SK-N-SH treated with all-trans-retinoic acid at 6 μM for 48 hours (cell line): Measurements from ENCODE around the gene SYNJ2.

Experiments used
- ATAC-seq: fragments of 200-7000 bp; cut with Tn5 transposase; 3 replicates; pipeline ENCODE4 v1.9.1; 2020; ENCODE audit warnings: mild to moderate bottlenecking, moderate library complexity
- ARNTL ChIP-seq: fragments of 450-650 bp; formaldehyde crosslinking; IDR thresholded peaks from 2 replicates; pipeline ENCODE4 v1.5.0; 2020; ENCODE audit warnings: low read depth, mild to moderate bottlenecking, moderate library complexity, borderline replicate concordance
- BACH2 ChIP-seq: fragments of 250-450 bp; sonication (Bioruptor Pico); IDR thresholded peaks from 2 replicates; pipeline ENCODE4 v1.9.0; 2021; ENCODE audit warnings: mild to moderate bottlenecking, borderline replicate concordance
- CSDC2 ChIP-seq: fragments of 250-450 bp; sonication (Bioruptor Pico); IDR thresholded peaks from 2 replicates; pipeline ENCODE4 v1.5.0; 2020; ENCODE audit warnings: mild to moderate bottlenecking, moderate library complexity
- ESRRG ChIP-seq: fragments of 250-450 bp; sonication (Bioruptor Pico); IDR thresholded peaks from 2 replicates; pipeline ENCODE4 v1.6.1; 2021; ENCODE audit warnings: mild to moderate bottlenecking
- GLIS3 ChIP-seq: fragments of 250-450 bp; sonication (Bioruptor Pico); IDR thresholded peaks from 2 replicates; pipeline ENCODE4 v1.5.0; 2020; ENCODE audit warnings: mild to moderate bottlenecking, moderate library complexity
- ISL1 ChIP-seq: fragments of 250-450 bp; sonication (Bioruptor Pico); IDR thresholded peaks from 2 replicates; pipeline ENCODE4 v2.1.2; 2022; ENCODE audit warnings: mild to moderate bottlenecking, moderate library complexity
- OSR1 ChIP-seq: fragments of 250-450 bp; sonication (Bioruptor Pico); IDR thresholded peaks from 2 replicates; pipeline ENCODE4 v1.8.0; 2022; ENCODE audit warnings: moderate library complexity, mild to moderate bottlenecking, inconsistent platforms
- PPARA ChIP-seq: fragments of 250-450 bp; sonication (Bioruptor Pico); IDR thresholded peaks from 2 replicates; pipeline ENCODE4 v1.5.0; 2020; ENCODE audit warnings: mild to moderate bottlenecking, borderline replicate concordance
- SNAI2 ChIP-seq: fragments of 250-450 bp; sonication (Bioruptor Pico); IDR thresholded peaks from 2 replicates; pipeline ENCODE4 v1.5.0; 2020; ENCODE audit warnings: mild to moderate bottlenecking, moderate library complexity
- TOX ChIP-seq: fragments of 250-450 bp; sonication (Bioruptor Pico); IDR thresholded peaks from 2 replicates; pipeline ENCODE4 v1.8.0; 2021; ENCODE audit warnings: mild to moderate bottlenecking, moderate library complexity, borderline replicate concordance
- ZFP3 ChIP-seq: fragments of 250-450 bp; sonication (Bioruptor Pico); IDR thresholded peaks from 2 replicates; pipeline ENCODE4 v1.5.0; 2020; ENCODE audit warnings: mild to moderate bottlenecking, moderate library complexity
- ZFP30 ChIP-seq: fragments of 450-650 bp; formaldehyde crosslinking; IDR thresholded peaks from 2 replicates; pipeline ENCODE4 v1.5.0; 2022; ENCODE audit warnings: mild to moderate bottlenecking, moderate library complexity
- ZNF8 ChIP-seq: fragments of 450-650 bp; formaldehyde crosslinking; IDR thresholded peaks from 2 replicates; pipeline ENCODE4 v1.5.0; 2020; ENCODE audit warnings: mild to moderate bottlenecking, moderate library complexity
- TF ChIP-seq, protein P1 (sequence below): fragments of 250-450 bp; sonication (Bioruptor Pico); IDR thresholded peaks from 2 replicates; pipeline ENCODE4 v1.5.1; 2021; ENCODE audit warnings: mild to moderate bottlenecking, moderate library complexity
- TF ChIP-seq, protein P2 (sequence below): fragments of 250-450 bp; sonication (Bioruptor Pico); IDR thresholded peaks from 2 replicates; pipeline ENCODE4 v1.5.1; 2020; ENCODE audit warnings: low read depth, mild to moderate bottlenecking, moderate library complexity
- TF ChIP-seq, protein P3 (sequence below): fragments of 250-450 bp; sonication (Bioruptor Pico); IDR thresholded peaks from 2 replicates; pipeline ENCODE4 v1.8.0; 2021; ENCODE audit warnings: low read depth, mild to moderate bottlenecking, moderate library complexity, borderline replicate concordance
- TF ChIP-seq, protein P4 (sequence below): fragments of 250-450 bp; sonication (Bioruptor Pico); IDR thresholded peaks from 2 replicates; pipeline ENCODE4 v1.5.0; 2020; ENCODE audit warnings: mild to moderate bottlenecking, moderate library complexity
- TF ChIP-seq, protein P5 (sequence below): fragments of 250-450 bp; sonication (Bioruptor Pico); IDR thresholded peaks from 2 replicates; pipeline ENCODE4 v1.8.0; 2020; ENCODE audit warnings: mild to moderate bottlenecking, moderate library complexity, borderline replicate concordance

SYNJ2 gene

DNA sequence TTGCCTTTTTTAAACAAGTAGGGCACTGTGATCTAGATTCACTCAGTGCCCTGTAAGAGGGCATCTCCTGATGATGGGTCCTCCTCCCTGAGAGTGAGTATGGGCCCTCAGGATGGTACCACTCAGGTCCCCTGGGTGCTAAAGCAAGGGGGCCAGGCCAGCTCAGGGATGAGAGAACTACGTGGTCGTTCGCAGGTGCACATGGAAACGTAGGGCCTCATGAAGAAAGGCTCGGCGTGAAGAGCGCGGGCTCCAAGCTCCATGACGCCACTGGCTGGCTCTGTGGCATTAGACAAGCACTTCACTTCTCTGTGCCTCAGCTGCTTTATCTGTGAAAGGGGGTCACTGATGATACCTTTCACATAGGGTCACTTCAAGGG is 50.7 kb downstream of the SYNJ2 start:
- TF ChIP-seq ISL1 (CRISPR knock-in tag): no peak
- no peak for TF ChIP-seq CSDC2 (CRISPR knock-in tag)
- 0 out of 2 replicates have a peak, but pooled peaks have one; percentile 8 for TF ChIP-seq ZFP3
- no peak for TF ChIP-seq BACH2 (CRISPR knock-in tag)
- TF ChIP-seq, all 23 proteins: peak for 1

DNA sequence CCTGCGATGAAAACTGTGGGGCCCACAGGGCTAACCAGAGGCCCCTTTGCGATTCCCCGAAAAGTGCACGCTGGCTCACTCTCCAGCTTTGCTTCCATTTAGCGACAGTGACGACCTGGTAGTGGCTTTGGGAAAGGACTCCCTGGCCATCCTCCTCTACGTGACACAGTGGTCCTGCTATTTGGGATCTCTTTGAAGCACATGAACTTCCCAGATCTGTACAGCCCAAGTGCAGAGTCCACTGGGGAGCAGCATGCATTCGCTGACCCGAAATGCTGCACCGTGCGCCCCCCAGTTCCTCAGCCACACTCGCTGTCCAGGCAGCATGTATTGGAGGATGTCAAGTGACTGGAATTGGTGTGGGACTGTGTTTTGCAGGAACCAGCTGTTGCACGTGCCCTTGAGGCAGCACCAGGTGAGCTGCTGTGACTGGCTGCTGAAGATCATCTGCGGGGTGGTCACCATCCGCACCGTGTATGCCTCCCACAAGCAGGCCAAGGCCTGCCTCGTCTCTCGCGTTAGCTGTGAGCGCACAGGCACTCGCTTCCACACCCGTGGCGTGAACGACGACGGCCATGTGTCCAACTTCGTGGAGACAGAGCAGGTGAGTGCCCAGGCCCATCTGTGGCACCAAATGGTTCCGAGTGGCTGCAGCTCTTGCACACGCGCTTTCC is 51.6 kb downstream of the SYNJ2 start:
- no peak for TF ChIP-seq PPARA (CRISPR knock-in tag)
- no peak for TF ChIP-seq OSR1 (CRISPR knock-in tag)
- no peak for TF ChIP-seq GLIS3 (CRISPR knock-in tag)
- TF ChIP-seq BACH2 (CRISPR knock-in tag): no peak
- TF ChIP-seq, protein P1, sequence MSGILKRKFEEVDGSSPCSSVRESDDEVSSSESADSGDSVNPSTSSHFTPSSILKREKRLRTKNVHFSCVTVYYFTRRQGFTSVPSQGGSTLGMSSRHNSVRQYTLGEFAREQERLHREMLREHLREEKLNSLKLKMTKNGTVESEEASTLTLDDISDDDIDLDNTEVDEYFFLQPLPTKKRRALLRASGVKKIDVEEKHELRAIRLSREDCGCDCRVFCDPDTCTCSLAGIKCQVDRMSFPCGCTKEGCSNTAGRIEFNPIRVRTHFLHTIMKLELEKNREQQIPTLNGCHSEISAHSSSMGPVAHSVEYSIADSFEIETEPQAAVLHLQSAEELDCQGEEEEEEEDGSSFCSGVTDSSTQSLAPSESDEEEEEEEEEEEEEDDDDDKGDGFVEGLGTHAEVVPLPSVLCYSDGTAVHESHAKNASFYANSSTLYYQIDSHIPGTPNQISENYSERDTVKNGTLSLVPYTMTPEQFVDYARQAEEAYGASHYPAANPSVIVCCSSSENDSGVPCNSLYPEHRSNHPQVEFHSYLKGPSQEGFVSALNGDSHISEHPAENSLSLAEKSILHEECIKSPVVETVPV: no peak
- no peak for TF ChIP-seq ESRRG (CRISPR knock-in tag)
- TF ChIP-seq, protein P2, sequence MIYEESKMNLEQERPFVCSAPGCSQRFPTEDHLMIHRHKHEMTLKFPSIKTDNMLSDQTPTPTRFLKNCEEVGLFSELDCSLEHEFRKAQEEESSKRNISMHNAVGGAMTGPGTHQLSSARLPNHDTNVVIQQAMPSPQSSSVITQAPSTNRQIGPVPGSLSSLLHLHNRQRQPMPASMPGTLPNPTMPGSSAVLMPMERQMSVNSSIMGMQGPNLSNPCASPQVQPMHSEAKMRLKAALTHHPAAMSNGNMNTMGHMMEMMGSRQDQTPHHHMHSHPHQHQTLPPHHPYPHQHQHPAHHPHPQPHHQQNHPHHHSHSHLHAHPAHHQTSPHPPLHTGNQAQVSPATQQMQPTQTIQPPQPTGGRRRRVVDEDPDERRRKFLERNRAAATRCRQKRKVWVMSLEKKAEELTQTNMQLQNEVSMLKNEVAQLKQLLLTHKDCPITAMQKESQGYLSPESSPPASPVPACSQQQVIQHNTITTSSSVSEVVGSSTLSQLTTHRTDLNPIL: no peak
- no peak for TF ChIP-seq SNAI2 (CRISPR knock-in tag)
- TF ChIP-seq, protein P3, sequence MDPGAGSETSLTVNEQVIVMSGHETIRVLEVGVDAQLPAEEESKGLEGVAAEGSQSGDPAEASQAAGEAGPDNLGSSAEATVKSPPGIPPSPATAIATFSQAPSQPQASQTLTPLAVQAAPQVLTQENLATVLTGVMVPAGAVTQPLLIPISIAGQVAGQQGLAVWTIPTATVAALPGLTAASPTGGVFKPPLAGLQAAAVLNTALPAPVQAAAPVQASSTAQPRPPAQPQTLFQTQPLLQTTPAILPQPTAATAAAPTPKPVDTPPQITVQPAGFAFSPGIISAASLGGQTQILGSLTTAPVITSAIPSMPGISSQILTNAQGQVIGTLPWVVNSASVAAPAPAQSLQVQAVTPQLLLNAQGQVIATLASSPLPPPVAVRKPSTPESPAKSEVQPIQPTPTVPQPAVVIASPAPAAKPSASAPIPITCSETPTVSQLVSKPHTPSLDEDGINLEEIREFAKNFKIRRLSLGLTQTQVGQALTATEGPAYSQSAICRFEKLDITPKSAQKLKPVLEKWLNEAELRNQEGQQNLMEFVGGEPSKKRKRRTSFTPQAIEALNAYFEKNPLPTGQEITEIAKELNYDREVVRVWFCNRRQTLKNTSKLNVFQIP (CRISPR knock-in tag): no peak
- TF ChIP-seq ZFP30: no peak
- TF ChIP-seq ZFP3: no peak
- TF ChIP-seq, all 23 proteins: peak for 0
- no peak for ATAC-seq

More for the DNA sequence above, 50.7 kb downstream of the SYNJ2 start:
- ATAC-seq: no peak

DNA sequence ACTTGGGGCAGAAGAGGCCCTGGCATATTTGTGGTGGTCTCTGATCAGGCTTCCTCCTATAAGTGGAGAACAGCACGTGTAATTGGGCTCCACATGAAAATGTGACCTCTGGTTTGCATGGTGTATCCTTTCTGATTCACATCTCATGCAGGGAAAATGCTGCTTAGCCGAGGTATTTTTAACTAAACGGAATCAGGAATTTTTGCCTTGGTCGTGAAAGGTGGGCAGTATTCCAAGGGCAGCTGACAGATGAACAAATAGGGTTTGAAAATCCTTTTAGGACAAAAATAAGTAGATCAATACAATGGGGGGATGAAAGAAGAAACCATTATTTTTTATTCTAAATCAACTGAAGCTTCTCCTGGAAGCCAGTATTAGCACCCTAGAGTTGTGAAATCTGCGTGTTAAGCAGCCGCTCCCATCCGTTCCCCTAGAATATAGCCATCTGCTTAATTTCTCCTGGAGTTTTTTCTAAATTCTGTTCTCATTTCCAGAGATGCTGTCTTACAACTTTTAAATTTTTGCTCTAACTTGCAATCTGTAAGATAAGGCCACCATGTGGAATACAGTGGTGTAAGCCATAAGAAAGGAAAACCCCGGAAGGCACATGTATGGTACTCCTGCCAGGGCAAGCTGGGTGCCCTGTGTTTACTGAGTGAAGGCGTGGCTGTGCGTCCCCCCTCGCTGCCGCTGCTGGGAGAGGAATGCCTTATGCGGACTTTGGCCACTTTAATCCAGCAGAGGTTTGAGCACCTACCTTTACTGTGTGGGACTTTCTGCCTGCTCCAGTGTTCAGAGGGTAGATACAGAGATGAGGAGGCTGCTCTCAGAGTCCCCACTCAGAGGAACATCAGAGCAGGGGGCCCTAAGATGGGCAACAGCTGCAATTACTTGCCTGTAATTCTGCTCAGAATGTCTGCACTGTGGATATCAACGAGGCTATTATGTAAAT is 52.4 kb downstream of the SYNJ2 start:
- no peak for ATAC-seq
- TF ChIP-seq ARNTL (CRISPR knock-in tag) (no peak), PPARA (CRISPR knock-in tag) (no peak), ISL1 (CRISPR knock-in tag) (no peak), OSR1 (CRISPR knock-in tag) (no peak), GLIS3 (CRISPR knock-in tag) (no peak), BACH2 (CRISPR knock-in tag) (no peak), ZNF8 (CRISPR knock-in tag) (no peak), TOX (CRISPR knock-in tag) (no peak), ZFP3 (no peak)
- TF ChIP-seq, protein P2: no peak
- TF ChIP-seq, protein P4, sequence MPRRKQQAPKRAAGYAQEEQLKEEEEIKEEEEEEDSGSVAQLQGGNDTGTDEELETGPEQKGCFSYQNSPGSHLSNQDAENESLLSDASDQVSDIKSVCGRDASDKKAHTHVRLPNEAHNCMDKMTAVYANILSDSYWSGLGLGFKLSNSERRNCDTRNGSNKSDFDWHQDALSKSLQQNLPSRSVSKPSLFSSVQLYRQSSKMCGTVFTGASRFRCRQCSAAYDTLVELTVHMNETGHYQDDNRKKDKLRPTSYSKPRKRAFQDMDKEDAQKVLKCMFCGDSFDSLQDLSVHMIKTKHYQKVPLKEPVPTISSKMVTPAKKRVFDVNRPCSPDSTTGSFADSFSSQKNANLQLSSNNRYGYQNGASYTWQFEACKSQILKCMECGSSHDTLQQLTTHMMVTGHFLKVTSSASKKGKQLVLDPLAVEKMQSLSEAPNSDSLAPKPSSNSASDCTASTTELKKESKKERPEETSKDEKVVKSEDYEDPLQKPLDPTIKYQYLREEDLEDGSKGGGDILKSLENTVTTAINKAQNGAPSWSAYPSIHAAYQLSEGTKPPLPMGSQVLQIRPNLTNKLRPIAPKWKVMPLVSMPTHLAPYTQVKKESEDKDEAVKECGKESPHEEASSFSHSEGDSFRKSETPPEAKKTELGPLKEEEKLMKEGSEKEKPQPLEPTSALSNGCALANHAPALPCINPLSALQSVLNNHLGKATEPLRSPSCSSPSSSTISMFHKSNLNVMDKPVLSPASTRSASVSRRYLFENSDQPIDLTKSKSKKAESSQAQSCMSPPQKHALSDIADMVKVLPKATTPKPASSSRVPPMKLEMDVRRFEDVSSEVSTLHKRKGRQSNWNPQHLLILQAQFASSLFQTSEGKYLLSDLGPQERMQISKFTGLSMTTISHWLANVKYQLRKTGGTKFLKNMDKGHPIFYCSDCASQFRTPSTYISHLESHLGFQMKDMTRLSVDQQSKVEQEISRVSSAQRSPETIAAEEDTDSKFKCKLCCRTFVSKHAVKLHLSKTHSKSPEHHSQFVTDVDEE (CRISPR knock-in tag): no peak
- TF ChIP-seq, protein P3 (CRISPR knock-in tag): no peak
- TF ChIP-seq, protein P1: no peak
- TF ChIP-seq, protein P5, sequence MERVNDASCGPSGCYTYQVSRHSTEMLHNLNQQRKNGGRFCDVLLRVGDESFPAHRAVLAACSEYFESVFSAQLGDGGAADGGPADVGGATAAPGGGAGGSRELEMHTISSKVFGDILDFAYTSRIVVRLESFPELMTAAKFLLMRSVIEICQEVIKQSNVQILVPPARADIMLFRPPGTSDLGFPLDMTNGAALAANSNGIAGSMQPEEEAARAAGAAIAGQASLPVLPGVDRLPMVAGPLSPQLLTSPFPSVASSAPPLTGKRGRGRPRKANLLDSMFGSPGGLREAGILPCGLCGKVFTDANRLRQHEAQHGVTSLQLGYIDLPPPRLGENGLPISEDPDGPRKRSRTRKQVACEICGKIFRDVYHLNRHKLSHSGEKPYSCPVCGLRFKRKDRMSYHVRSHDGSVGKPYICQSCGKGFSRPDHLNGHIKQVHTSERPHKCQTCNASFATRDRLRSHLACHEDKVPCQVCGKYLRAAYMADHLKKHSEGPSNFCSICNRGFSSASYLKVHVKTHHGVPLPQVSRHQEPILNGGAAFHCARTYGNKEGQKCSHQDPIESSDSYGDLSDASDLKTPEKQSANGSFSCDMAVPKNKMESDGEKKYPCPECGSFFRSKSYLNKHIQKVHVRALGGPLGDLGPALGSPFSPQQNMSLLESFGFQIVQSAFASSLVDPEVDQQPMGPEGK (CRISPR knock-in tag): no peak
- TF ChIP-seq, all 23 proteins: peak for 0
